Liver (tissue), 9 donors: ENCODE results near the gene TEX51. TPM values are rescaled to one million over a fixed set of nuclear protein-coding genes. Genes with fewer than 3 reads are reported as not detected.

Source experiments
- DNase-seq: peaks from one replicate; pipeline ENCODE4 v3.0.0-alpha.2; 2017; ENCODE audit warnings: low spot score
- H3K27ac ChIP-seq, 2 donors: one replicate each; pipeline ENCODE4 v1.7.0; 2013; ENCODE audit warnings: inconsistent platforms in 2 of 2, low read length in 2 of 2, control low read depth in 1 of 2, low read depth in 1 of 2, mild to moderate bottlenecking in 1 of 2
- H3K27me3 ChIP-seq, 4 donors: one replicate each; pipeline versions ENCODE4 v1.6.1 to v1.7.0; 2013; ENCODE audit warnings: low read length in 3 of 4, inconsistent platforms in 1 of 4, mild to moderate bottlenecking in 1 of 4, moderate library complexity in 1 of 4; ENCODE audit not compliant: control insufficient read depth in 4 of 4, insufficient read depth in 4 of 4
- H3K36me3 ChIP-seq, 4 donors: one replicate each; pipeline versions ENCODE4 v1.6.1 to v1.7.0; 2013; ENCODE audit warnings: low read length in 3 of 4, mild to moderate bottlenecking in 3 of 4, low read depth in 1 of 4, moderate library complexity in 1 of 4; ENCODE audit not compliant: control insufficient read depth in 4 of 4, insufficient read depth in 3 of 4
- H3K4me1 ChIP-seq, 4 donors: one replicate each; pipeline versions ENCODE4 v1.6.1 to v1.7.0; 2013; ENCODE audit warnings: low read length in 3 of 4, mild to moderate bottlenecking in 3 of 4, moderate library complexity in 1 of 4; ENCODE audit not compliant: control insufficient read depth in 4 of 4, insufficient read depth in 4 of 4
- H3K4me3 ChIP-seq, 3 donors: one replicate each; pipeline versions ENCODE4 v1.6.1 to v1.7.0; 2013; ENCODE audit warnings: low read length in 3 of 3, control low read depth in 1 of 3, low read depth in 1 of 3, mild to moderate bottlenecking in 1 of 3
- H3K9ac ChIP-seq, 2 donors: one replicate each; pipeline ENCODE4 v1.7.0; 2013; ENCODE audit warnings: low read length in 2 of 2, mild to moderate bottlenecking in 2 of 2, moderate library complexity in 2 of 2, control low read depth in 1 of 2, low read depth in 1 of 2
- H3K9me3 ChIP-seq, 4 donors: one replicate each; pipeline versions ENCODE4 v1.6.1 to v1.7.0; 2013; ENCODE audit warnings: low read length in 3 of 4; ENCODE audit not compliant: control insufficient read depth in 4 of 4
- CTCF ChIP-seq: fragments of 150-350 bp; IDR thresholded peaks from 2 replicates; pipeline ENCODE4 v1.5.1; 2017; ENCODE audit warnings: improper control_type of control experiment, low read depth, low read length; ENCODE audit not compliant: missing input control
- EGR1 ChIP-seq, 2 donors: IDR thresholded peaks; 2 replicates each; pipeline ENCODE4 v1.6.1; 2016 to 2018; ENCODE audit warnings: antibody characterized with exemption in 2 of 2, low read depth in 2 of 2
- FOXA1 ChIP-seq: IDR thresholded peaks from 2 replicates; pipeline ENCODE4 v1.6.1; 2016; ENCODE audit warnings: antibody characterized with exemption
- FOXA2 ChIP-seq: IDR thresholded peaks from 2 replicates; pipeline ENCODE4 v1.6.1; 2016; ENCODE audit warnings: antibody characterized with exemption
- GABPA ChIP-seq, 2 donors: IDR thresholded peaks in 1 of 2; conservative IDR thresholded peaks in 1 of 2; 2 replicates each; pipeline ENCODE4 v1.6.1; 2016; ENCODE audit warnings: antibody characterized with exemption in 2 of 2, mild to moderate bottlenecking in 1 of 2, moderate library complexity in 1 of 2
- HNF4A ChIP-seq, 2 donors: conservative IDR thresholded peaks; 2 replicates each; pipeline ENCODE4 v1.6.1; 2016; ENCODE audit warnings: antibody characterized with exemption in 2 of 2, mild to moderate bottlenecking in 2 of 2
- HNF4G ChIP-seq: IDR thresholded peaks from 2 replicates; pipeline ENCODE4 v1.6.1; 2016; ENCODE audit warnings: antibody characterized with exemption
- JUND ChIP-seq, 2 donors: IDR thresholded peaks; 2 replicates each; pipeline ENCODE4 v1.6.1; 2016; ENCODE audit warnings: antibody characterized with exemption in 2 of 2
- MAX ChIP-seq: IDR thresholded peaks from 2 replicates; pipeline ENCODE4 v1.6.1; 2016; ENCODE audit warnings: antibody characterized with exemption
- NR2F2 ChIP-seq: IDR thresholded peaks from 2 replicates; pipeline ENCODE4 v1.6.1; 2016; ENCODE audit warnings: antibody characterized with exemption
- RAD21 ChIP-seq, 2 donors: IDR thresholded peaks; 2 replicates each; pipeline ENCODE4 v1.6.1; 2016; ENCODE audit warnings: antibody characterized with exemption in 2 of 2, mild to moderate bottlenecking in 2 of 2
- RXRA ChIP-seq, 2 donors: IDR thresholded peaks; 2 replicates each; pipeline ENCODE4 v1.6.1; 2017 to 2018; ENCODE audit warnings: antibody characterized with exemption in 2 of 2, mild to moderate bottlenecking in 1 of 2
- SP1 ChIP-seq: IDR thresholded peaks from 2 replicates; pipeline ENCODE4 v1.6.1; 2018; ENCODE audit warnings: antibody characterized with exemption, mild to moderate bottlenecking
- TAF1 ChIP-seq: conservative IDR thresholded peaks from 2 replicates; pipeline ENCODE4 v1.6.1; 2016; ENCODE audit warnings: antibody characterized with exemption, mild to moderate bottlenecking
- YY1 ChIP-seq: IDR thresholded peaks from 2 replicates; pipeline ENCODE4 v1.6.1; 2016; ENCODE audit warnings: antibody characterized with exemption, mild to moderate bottlenecking
- ZBTB33 ChIP-seq: IDR thresholded peaks from 2 replicates; pipeline ENCODE4 v1.6.1; 2016; ENCODE audit warnings: antibody characterized with exemption
- WGBS: extraction: QIAGEN DNeasy Blood & Tissue Kit; methylation state at CpG from one replicate; pipeline ENCODE4 v1.1.7; 2013; 5-methylcytosine and 5-hydroxymethylcytosine counted together
- polyA plus RNA-seq, 2 donors: library from polyadenylated mRNA; stranded (reverse) in 1 of 2; unstranded in 1 of 2; fragments of 200-250 nt in 1 of 2; fragments of >200 nt in 1 of 2; fragmentation: Nextera tagmentation in 1 of 2; extraction: Ambion mirVana in 1 of 2; gene quantifications; one replicate each; pipeline versions ENCODE4 v1.2.1 to v1.2.3, GENCODE V29; 2013 to 2015
- total RNA-seq, 2 donors: library from RNA; depleted of rRNA; stranded (reverse); fragments of >200 nt; gene quantifications; one replicate each; pipeline ENCODE4 v1.2.3, GENCODE V29; 2014
- TF ChIP-seq, protein P1 (sequence below): IDR thresholded peaks from 2 replicates; pipeline ENCODE4 v1.6.1; 2016; ENCODE audit warnings: antibody characterized with exemption, mild to moderate bottlenecking
- TF ChIP-seq, protein P2 (sequence below): IDR thresholded peaks from 2 replicates; pipeline ENCODE4 v1.6.1; 2016; ENCODE audit warnings: antibody characterized with exemption
- donor health status: healthy.
- donor health status: healthy.
- donor health status: healthy.
- donor health status: healthy.
- donor health status: healthy.

The TEX51 gene
- total and polyA plus RNA-seq, 4 donors, result not detected

DNA sequence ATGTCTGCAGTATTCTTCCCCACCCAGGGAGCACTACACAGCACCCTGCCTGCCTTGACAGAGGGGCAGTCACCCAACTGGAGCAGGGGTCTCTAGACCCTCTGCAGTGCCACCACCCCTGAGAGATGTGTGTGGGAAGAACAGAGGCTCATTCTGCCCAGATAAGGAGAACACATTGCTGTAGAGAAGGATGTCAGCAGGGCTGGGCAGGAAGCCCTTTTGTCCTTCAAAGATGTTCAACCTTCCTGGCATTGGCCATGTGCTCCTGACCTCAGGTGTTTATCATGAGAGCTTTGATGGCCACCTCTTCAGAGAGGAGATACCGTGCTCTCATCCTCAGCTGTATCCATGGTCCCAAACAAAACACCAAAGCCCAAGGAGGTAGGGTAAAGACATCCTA is 4.6 kb upstream of the TEX51 start:
- Histone ChIP-seq H3K9me3 (no peaks in the 10 kb centered on the region), H3K9ac (no peak overlapping the region), H3K4me3 (no peak overlapping the region), H3K27me3 (no peaks in the 10 kb centered on the region), H3K36me3 (no peaks in the 10 kb centered on the region), H3K27ac (no peak overlapping the region), H3K4me1 (no peaks in the 10 kb centered on the region)
- 83% methylated on average over 1 of the region's 1 CpG for WGBS
- DNase-seq, result peak; percentile 12
- TF ChIP-seq, protein P1, sequence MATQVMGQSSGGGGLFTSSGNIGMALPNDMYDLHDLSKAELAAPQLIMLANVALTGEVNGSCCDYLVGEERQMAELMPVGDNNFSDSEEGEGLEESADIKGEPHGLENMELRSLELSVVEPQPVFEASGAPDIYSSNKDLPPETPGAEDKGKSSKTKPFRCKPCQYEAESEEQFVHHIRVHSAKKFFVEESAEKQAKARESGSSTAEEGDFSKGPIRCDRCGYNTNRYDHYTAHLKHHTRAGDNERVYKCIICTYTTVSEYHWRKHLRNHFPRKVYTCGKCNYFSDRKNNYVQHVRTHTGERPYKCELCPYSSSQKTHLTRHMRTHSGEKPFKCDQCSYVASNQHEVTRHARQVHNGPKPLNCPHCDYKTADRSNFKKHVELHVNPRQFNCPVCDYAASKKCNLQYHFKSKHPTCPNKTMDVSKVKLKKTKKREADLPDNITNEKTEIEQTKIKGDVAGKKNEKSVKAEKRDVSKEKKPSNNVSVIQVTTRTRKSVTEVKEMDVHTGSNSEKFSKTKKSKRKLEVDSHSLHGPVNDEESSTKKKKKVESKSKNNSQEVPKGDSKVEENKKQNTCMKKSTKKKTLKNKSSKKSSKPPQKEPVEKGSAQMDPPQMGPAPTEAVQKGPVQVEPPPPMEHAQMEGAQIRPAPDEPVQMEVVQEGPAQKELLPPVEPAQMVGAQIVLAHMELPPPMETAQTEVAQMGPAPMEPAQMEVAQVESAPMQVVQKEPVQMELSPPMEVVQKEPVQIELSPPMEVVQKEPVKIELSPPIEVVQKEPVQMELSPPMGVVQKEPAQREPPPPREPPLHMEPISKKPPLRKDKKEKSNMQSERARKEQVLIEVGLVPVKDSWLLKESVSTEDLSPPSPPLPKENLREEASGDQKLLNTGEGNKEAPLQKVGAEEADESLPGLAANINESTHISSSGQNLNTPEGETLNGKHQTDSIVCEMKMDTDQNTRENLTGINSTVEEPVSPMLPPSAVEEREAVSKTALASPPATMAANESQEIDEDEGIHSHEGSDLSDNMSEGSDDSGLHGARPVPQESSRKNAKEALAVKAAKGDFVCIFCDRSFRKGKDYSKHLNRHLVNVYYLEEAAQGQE, result no peak
- TF ChIP-seq HNF4A (conservative IDR thresholded peaks at IDR 0.05) (no peak), MAX (no peak), TAF1 (no peak), YY1 (no peak), JUND (IDR thresholded peaks at IDR 0.05) (no peak), FOXA1 (no peak), RAD21 (IDR thresholded peaks at IDR 0.05) (no peak), RXRA (IDR thresholded peaks at IDR 0.05) (no peak), ZBTB33 (no peak), CTCF (no peak), EGR1 (IDR thresholded peaks at IDR 0.05; ENCODE audit: low read depth in 2 of 2) (no peak), HNF4G (no peak), GABPA (IDR thresholded peaks at IDR 0.05 in 1 of 2, conservative IDR thresholded peaks at IDR 0.05 in 1 of 2) (no peak), FOXA2 (no peak), SP1 (no peak), NR2F2 (no peak)
- TF ChIP-seq, protein P2, sequence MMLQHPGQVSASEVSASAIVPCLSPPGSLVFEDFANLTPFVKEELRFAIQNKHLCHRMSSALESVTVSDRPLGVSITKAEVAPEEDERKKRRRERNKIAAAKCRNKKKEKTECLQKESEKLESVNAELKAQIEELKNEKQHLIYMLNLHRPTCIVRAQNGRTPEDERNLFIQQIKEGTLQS, result no peak
